Stimulated activated CD8-positive, alpha-beta memory T cell treated with anti-CD3 and anti-CD28 coated beads, Interleukin-12 subunit alpha, Interleukin-12 subunit beta, amount 100 ng/mL, for 1 hour (primary cell): ENCODE results near the gene DGAT2.

ENCODE experiments used
- DNase-seq: peaks from one replicate; pipeline ENCODE4 v3.0.0-alpha.2; 2020; ENCODE audit warnings: low read depth

DGAT2 gene

DNA sequence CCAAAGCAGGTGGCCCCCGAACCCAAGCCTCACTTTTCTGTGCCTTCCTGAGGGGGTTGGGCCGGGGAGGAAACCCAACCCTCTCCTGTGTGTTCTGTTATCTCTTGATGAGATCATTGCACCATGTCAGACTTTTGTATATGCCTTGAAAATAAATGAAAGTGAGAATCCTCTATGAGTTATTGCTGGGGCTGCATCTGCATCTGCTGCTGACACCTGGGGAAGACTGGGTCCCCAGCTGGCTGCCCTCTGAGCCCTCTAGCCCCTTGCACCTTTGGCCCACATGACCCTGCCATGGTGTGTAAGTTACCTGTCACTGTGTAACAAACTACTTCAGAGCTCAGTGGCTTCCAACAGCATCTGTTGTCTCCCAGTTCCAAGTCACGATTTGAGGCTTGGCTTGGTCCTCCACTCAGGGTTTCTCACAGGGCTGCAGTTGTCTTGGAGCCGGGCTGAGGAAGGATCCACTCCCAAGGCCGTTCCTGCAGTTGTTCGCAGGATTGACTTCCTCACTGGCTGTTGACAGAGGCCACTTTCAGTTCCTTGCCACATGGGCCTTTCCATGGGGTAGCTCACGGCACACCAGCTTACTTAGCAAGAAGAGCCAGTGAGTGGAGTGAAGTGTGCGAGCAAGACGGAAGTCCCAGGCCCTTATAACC, 32.9 kb downstream of the DGAT2 start:
- DNase-seq = no peak

DNA sequence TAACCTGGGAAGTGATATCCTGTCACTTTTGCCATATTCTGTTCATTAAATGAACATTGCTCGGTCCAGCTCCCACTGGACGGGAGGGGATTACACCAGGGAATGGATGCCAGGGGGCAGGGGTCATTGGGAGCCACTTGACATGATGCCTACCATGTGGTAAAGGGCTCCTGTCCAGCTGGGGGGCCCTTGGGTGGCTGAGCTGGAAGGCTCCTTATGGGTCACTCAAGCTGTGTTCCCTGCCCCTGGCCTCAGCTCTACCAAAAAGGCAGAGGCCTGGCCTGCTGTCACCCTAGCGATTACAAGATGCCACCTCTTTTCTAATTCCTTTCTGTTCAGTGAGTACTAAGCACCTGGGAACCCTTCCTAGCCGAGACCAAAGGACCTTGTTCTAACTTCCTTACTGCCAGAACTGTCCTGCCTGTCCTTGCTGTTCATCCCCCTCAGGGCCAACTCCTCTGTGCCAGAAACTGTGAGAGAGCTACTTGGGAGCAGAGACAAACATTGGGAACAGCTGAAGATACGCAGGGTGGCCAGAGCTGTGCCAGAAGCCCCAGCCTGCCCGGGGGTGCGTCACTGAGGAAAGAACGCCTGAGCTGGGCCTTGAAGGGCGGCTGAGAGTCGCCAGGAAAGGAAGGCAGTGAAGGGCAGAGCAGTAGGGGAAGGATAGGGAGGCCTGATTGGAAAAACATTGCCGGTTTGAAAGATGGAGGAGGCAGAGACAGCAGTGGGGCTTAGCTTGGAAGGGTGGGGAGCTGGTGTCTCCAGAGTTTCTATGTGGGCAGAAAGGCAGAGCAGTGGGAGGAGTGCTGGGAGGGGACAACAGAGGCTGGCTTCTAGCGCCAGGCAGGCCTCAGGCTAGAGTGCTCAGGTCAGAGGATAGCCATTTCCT, 33.7 kb downstream of the DGAT2 start:
- DNase-seq = no peak

DNA sequence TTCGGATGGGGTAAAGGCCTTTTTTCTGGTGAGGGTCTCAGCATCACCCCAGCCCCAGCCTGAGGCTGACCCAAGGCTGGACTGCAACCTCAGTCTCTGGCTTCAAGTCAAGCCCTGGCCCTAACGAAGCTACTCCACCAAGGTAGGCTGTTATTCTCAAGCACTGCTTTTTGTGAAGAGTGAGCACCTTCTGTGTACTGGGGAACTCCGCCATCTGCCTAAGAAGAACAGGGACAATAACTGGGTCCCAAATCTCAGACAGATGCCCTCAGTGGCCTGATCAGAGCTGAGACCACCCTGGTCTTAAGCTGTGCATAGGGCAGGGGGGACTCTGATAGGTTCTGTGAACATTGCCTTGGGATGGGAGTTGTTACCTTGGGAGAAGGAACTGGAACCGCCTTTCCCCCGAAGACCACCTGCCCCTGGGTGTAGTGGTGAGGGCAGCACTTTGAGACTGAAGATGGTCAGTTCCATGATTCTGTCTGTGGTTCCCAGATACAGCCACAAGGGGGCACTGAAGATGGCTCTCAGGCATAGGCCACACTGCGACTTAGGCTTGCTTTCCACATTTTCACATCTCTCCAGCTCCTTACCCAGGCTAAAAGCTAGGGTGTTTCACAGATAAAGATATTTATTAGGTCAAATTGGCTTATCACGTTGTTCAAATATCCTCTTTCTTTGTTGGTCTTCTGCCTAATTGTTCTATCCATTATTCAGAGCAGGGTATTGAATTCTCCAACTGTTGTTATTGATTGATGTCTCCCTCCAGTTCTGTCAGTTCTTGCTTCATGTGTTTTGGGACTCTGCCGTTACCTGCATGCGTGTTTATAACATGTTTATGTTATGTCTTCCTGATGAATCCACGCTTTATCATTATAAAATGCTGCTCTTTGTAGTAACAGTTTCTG, 34.6 kb downstream of the DGAT2 start:
- DNase-seq = peak; percentile 58

DNA sequence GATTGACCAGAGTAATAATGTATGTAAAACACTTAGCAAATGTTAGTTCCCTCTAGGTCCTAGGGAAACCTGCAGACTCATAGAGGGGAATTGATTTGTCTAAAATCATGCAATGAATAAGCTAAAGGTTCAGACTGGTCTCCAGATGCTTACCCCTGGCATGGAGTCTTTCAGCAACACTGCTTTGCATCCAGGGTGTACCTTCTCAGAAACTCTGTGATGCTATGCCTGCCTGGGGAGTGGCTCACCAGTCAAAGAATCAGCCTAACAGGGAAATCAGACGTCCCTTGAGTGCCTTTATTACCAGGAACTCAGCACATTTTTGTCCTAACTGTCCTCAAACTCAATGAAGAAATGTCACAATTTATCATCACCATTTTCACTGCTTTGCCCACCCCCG, 40.5 kb downstream of the DGAT2 start:
- no peak for DNase-seq

DNA sequence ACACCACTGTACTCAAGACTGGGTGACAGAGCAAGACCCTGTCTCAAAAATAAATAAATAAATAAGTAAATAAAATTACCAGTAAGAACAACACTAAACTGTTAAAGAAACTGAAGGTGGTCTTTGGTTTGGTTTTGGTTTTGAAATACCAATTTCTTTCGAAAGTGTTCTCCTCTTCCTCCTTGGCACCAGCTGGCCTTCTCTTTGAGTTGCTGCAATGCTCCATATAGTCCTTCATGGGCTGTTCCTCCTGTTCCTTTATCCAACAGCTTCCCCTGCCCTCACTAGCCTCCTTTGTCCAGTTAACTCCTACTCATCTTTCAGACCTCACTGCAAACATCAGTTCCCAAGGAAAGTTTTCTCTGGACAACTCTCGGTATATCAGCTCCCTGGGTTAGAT, 41.4 kb downstream of the DGAT2 start:
- no peak for DNase-seq

DNA sequence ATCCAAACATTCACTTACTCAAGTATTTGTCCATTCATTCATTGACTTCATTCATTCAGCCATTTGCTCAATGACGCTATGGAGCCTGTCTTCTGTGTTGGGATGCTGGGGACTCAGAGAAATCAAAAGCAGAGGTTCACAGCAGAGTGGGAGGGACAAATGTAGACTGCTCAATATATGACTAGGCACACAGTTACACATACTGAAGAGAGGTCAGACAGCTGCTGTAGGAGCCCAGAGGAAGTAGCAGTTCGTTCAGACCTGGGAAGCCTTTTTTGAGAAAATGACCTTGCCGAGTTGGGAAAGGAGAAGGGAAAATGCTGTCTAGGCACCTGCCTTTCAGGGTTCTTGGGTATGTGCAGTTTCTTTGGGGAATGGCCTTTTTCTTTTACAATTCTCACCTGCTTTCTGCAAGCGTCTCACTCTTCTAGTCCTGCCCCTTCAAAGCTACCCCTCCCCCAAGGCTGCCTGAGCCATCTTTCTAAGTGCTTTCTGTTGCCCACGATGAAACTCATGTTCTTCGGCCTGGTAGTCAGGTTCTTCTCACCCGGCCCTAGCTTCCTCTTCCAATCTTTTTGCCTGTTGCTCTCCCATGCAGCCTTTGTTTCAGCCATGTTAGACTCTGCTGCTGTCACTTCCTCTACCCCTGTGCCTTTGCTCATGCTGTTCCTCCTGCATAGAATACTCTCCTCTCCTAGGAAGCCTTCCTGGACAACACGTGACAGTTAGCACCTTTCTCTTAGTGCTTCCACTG, 42.2 kb downstream of the DGAT2 start:
- DNase-seq = no peak

DNA sequence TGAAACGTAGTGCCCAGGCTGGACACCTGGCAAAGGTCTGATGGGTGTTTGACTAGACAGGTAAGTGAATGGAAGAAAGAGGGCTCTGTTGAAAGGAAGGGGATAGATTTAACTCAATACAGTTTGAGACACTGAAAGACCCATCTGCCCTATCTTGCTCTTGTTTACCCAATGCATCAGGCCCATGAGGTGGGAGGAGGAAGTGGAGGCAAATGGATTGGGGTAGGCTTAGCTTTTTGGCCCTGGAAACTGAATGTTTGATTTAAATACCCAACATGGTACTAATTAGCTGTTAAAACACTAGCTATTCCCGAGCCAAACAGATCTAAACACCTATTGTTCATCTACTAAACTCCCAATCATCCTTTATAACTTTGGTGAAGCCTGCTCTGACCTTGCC, 42.9 kb downstream of the DGAT2 start:
- DNase-seq = no peak

DNA sequence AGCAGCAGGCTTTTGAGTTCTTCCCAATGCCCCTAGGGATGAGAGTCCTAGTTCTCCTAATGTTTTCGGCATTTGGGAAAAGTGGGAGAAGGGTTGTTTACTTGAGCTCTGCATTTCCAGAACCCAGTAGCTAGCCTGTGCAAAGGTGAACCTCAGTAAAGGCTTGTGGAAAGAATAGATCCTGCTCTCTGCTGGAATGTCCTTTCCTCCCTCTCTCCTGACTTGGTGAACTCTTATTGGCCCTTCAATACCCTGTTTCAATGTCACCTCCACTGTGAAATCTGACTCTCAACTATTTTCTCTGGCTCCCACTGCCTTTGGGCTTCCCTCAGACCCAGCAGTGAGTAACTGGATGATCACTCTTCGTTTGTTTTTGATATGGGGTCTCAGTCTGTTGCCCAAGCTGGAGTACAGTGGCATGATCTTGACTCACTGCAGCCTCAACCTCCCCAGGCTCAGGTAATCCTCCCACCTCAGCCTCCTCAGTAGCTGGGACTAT, 44.0 kb downstream of the DGAT2 start:
- DNase-seq = no peak

DNA sequence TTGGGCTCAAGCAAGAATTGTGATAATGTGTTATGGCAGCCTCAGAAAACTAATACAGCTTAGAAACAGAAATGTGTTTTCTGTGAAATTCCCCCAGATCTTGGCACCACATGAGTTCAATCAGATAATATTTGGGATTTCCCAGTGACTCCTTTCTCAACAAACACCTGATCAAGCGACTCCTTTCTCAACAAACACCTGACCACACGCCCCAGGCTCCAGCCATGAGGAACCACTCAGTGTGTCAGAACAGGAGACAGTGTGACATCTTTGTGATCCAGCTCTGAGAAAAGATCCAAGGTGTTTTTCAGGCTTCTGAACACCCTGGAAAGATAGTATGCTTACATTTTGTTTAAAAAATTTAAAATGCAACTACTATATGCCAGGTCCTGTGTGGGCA, 44.5 kb downstream of the DGAT2 start:
- no peak for DNase-seq

DNA sequence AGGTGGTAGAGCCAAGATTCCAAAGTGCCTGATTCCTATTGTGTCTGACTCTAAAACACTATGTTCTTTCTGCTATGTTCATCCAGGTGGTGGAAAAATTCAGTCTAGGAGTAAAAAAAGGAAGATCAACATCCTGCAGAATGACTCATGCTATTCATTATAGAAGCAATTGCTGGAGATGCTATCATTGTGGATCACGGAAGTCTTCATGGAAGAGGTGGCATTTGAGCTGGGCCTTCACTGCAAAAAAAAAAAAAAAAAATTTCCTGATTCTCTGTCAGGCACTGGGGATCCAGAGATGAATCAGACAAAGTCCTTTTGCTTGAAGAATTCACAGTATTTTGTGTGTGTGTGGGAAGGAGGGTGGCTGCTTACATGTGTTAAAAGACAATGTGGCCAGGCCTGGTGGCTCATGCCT, 45.1 kb downstream of the DGAT2 start:
- DNase-seq = no peak

DNA sequence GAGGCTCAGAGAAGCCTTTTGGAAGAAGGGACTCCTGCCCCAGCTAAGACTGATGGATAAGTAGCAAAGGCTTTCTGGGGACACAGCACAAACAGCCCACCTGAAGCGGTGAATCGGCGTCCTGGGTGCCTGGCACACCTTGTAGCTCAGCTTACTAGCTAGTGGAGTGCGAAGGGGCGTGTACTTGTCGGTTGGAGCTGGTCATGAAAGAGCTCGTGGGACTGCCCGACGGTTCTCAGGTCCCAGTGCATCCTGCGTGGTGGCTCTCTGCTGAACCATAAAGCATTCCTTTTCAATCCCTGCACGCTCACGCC, 45.7 kb downstream of the DGAT2 start:
- no peak for DNase-seq

DNA sequence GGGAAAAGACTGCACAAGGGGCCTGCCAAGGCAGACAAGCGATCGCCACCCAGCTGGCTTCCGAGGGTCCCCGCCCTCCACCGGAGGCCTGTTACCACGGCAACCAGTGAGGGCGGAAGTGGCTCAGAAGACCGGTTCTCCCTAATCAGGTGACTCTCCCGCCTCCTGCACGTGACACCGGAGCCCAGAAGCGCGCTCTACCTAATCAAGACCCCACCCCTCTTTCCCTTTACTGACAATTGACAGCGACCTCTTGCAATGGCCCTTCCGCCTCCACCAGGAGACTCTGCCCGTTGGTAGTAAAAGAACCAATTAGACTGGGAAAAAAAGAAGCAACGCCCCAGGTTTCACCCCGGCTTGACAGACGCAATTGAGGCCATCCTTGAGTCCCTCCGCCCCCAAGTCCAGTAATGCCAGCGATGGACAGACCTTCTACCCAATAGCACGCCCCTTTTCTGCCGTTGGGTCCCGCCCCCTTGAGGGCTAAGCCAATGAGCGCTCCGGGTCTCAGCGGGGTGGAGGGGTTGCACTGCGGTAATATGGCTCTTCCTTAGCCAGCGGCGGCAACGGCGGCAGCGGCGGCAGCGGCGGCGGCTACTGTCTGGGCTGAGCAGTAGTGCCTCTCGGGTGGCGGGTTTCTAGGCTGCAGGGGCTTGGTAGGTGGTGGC, 46.2 kb downstream of the DGAT2 start, which contains the start of gene UVRAG:
UVRAG (plus strand) TSS at position 534 of the 668 bp plus-strand sequence. CDS start 198 bp downstream, outside the sequence.
- DNase-seq = peak; percentile 97

DNA sequence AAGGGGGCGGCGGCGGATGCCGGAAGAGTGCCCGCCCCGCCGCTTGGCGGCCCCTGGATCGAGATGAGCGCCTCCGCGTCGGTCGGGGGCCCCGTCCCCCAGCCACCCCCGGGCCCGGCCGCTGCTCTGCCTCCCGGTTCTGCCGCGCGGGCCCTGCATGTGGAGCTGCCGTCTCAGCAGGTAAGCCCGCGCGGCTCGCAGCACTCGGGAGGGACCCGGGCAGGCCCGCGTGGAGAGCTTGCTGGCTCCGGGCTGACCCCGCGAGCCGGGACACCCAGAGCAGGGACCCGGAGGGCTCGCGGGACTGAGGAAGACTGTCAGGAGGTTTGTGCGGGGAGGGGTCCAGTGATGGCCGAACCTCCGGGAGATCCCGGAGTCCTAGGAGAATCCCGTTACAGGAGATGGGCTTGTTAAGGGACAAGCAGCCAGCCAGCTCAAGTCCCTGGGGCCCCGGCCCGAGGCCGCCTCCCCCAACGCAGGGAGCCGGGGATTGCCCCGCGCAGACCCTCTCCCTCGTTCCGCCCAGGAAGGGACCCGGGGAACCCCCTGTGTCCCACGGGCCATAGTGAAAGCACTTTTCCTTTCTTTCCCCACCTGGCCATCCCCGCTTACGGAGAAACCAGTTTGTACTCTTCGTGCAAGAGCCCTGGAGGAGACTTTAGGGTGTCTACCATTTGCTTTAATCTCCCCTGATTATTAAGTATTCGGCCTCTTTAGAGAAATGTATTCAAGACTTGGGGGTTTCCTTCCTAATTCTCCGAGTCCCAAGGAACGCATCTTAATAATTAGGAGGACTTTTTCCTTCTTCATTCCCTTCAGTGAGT, 47.0 kb downstream of the DGAT2 start:
- peak; percentile 4 for DNase-seq

DNA sequence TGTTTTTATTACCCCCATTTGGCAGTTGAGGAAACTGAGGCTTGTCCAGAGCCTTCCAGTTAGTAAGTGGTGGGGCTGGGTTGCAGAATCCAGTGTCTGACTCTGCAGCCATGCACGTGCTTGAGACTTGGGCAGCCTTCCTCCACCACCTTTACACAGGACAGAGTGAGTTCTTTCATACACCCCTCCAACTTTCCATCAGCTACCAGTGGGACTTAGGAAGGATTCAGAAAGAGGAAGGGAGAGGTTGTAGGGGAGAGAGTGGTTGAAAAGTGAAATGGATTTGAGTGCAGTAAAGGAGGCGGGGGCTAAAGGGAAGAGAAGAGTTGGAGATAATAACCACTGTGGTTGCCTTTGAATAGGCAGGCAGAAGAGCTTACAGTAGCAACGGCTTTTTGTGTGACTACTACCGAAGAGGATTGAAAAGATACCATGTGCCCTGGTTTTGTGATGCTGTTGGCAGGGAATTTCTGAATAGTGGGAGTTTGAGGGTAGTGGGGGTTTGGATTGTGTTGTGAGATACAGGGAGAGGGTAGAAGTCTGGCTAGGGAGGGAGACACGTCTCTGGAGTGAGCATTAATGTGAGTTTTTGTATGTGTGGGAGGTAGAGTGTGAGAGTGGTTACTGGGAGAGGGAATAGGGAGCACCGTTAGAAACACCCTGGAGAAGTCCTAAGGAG, 48.1 kb downstream of the DGAT2 start:
- no peak for DNase-seq

DNA sequence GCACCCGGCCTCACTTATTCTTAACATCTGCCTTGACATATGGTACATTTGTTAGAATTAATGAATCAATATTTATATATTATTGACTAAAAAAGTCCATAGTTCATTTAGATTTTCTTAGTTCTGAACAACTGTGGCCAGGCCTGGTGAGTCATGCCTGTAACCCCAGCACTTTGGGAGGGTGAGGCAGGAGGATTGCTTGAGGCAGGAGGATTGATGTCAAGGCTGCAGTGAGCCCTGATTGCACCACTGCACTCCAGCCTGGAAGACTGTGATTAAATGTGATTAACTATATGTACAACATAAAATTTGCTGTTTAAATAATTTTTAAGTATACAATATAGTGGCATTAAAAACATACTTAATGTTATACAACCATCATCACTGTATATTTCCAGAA, 52.1 kb downstream of the DGAT2 start:
- no peak for DNase-seq

DNA sequence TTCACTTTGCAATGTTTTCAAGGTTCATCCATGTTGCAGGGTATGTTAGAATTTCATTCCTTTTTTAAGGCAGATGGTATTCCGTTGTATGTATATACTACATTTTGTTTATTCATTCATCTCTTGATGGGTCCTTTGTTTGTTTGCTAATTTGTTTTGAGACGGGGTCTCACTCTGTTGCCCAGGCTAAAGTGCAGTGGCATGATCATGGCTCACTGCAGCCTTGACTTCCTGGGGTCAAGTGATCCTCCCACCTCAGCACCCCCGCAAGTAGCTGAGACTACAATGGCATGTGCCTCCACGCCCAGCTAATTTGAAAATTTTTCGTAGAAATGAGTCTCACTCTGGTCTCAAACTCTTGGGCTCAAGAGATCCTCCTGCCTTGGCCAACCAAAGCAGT, 52.6 kb downstream of the DGAT2 start:
- no peak for DNase-seq

DNA sequence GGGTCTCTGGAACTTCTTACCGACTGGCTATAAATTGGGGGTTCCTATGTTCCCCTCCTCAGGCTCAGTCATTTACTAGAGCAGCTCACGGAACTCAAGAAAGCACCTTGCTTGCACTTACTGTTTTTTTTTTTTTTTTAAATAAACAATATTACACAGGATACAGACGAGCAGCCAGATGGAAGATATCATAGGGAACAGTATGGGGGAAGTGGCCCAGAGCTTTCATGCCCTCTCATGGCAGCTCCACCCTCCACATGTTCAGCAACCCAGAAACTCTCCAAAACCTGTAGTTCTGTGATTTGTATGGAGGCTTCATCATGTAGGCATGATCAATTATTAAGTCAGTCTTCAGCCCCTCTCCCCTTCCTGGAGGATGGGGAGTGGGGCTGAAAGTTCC, 54.0 kb downstream of the DGAT2 start:
- DNase-seq = no peak

DNA sequence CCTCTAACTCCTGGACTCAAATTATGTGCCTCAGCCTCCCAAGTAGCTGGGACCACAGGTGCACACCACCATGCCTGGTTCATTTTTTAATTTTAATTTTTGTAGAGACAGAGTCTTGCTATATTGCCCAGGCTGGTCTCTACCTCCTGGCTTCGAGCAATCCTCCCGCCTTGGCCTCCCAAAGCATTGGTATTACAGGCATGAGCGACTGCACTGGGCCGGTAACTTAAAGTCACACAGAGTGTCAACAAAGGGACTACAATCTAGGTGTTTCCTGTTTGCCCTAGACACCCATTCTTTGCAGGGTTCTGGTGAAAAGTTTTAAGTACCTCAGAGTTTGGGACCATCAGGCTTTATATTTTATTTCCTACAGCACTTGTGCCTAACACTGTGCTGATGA, 54.8 kb downstream of the DGAT2 start:
- DNase-seq = no peak

DNA sequence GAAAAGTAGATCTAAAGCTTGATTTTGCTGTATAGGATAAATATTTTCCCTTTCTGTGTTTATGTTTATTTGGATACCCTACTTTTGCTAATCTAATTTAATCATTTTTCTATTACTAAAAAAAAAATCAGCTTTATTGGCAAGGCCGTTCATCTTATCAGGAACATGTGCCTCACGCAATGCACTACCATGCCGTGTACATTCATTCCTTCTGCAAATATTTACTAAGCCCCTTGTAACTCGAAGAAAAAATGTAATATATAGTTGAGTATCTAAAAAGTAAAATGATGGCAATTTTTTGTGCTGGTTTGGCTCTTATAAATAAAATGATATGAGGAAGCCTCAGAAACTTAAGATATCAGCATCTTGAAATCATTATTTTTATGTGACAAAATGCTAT, 55.4 kb downstream of the DGAT2 start:
- DNase-seq = no peak
